Natural killer cell (primary cell): ENCODE data around the gene PTPRO. TPM values are rescaled to one million over a fixed set of nuclear protein-coding genes. Genes with fewer than 3 reads are reported as not detected.

Experiments
- ATAC-seq, 3 donors: fragments of 150-1000 bp in 2 of 3; fragments of 200-7000 bp in 1 of 3; cut with Tn5 transposase; 1 replicate in 1 of 3; 2 replicates in 2 of 3; pipeline ENCODE4 v1.10.0; 2021; ENCODE audit warnings: mild to moderate bottlenecking in 2 of 3, moderate library complexity in 2 of 3
- DNase-seq, 2 donors: peaks; one replicate each; pipeline versions ENCODE4 v3.0.0 to v3.0.0-alpha.2; 2013 to 2021; ENCODE audit warnings: mixed read lengths in 1 of 2
- H3K27ac ChIP-seq: one replicate; pipeline ENCODE4 v1.5.1; 2013; ENCODE audit warnings: mild to moderate bottlenecking, low read length
- H3K27me3 ChIP-seq: one replicate; pipeline ENCODE4 v1.6.1; 2013; ENCODE audit warnings: low read length; ENCODE audit not compliant: control insufficient read depth, insufficient read depth
- H3K36me3 ChIP-seq: one replicate; pipeline ENCODE4 v1.6.1; 2013; ENCODE audit warnings: low read length; ENCODE audit not compliant: control insufficient read depth, insufficient read depth
- H3K4me1 ChIP-seq: one replicate; pipeline ENCODE4 v1.6.1; 2013; ENCODE audit warnings: low read length; ENCODE audit not compliant: control insufficient read depth, insufficient read depth
- H3K4me3 ChIP-seq: one replicate; pipeline ENCODE4 v1.5.1; 2013; ENCODE audit warnings: low read length
- H3K9me3 ChIP-seq: one replicate; pipeline ENCODE4 v1.6.1; 2013; ENCODE audit warnings: low read length; ENCODE audit not compliant: control insufficient read depth, insufficient read depth
- H3K27ac Mint-ChIP-seq, 2 donors: one replicate each; pipeline ENCODE4 v1.8.0; 2022; ENCODE audit warnings: mild to moderate bottlenecking in 2 of 2, mixed read lengths in 2 of 2, moderate library complexity in 1 of 2
- H3K27me3 Mint-ChIP-seq, 2 donors: one replicate each; pipeline ENCODE4 v1.8.0; 2022; ENCODE audit warnings: low read depth in 2 of 2, mixed read lengths in 2 of 2
- H3K36me3 Mint-ChIP-seq: one replicate; pipeline ENCODE4 v1.8.0; 2022; ENCODE audit warnings: mixed read lengths
- H3K4me1 Mint-ChIP-seq, 2 donors: one replicate each; pipeline ENCODE4 v1.8.0; 2022; ENCODE audit warnings: mixed read lengths in 2 of 2
- H3K4me3 Mint-ChIP-seq: one replicate; pipeline ENCODE4 v1.8.0; 2022; ENCODE audit warnings: mild to moderate bottlenecking, moderate library complexity, mixed read lengths
- H3K9me3 Mint-ChIP-seq, 2 donors: one replicate each; pipeline ENCODE4 v1.8.0; 2022; ENCODE audit warnings: mixed read lengths in 2 of 2
- WGBS: methylation state at CpG from one replicate; pipeline ENCODE4 v1.1.7; 2013; ENCODE audit warnings: missing lambda C conversion rate; ENCODE audit not compliant: insufficient coverage; 5-methylcytosine and 5-hydroxymethylcytosine counted together
- intact Hi-C: fragments of 100-400 bp; cut with micrococcal nuclease; formaldehyde crosslinking; loops from one replicate; pipeline ENCODE4 v1.14.2; 2022
- total RNA-seq, 4 donors: library from RNA; stranded (reverse); fragments of 120-200 nt in 1 of 4; gene quantifications; one replicate each; pipeline versions ENCODE4 v1.2.3 to v1.2.4, GENCODE V29; 2013 to 2022
- TF ChIP-seq, protein P1 (sequence below): fragments of 200-600 bp; IDR thresholded peaks from one replicate; pipeline ENCODE4 v1.8.0; 2022; ENCODE audit warnings: antibody characterized with exemption

PTPRO gene
- total RNA-seq, 3 donors from 2014 or later (not counting 1 experiment from before 2014, with no cell fraction given), result 0.29 to 1.2 (median 0.53) TPM

DNA sequence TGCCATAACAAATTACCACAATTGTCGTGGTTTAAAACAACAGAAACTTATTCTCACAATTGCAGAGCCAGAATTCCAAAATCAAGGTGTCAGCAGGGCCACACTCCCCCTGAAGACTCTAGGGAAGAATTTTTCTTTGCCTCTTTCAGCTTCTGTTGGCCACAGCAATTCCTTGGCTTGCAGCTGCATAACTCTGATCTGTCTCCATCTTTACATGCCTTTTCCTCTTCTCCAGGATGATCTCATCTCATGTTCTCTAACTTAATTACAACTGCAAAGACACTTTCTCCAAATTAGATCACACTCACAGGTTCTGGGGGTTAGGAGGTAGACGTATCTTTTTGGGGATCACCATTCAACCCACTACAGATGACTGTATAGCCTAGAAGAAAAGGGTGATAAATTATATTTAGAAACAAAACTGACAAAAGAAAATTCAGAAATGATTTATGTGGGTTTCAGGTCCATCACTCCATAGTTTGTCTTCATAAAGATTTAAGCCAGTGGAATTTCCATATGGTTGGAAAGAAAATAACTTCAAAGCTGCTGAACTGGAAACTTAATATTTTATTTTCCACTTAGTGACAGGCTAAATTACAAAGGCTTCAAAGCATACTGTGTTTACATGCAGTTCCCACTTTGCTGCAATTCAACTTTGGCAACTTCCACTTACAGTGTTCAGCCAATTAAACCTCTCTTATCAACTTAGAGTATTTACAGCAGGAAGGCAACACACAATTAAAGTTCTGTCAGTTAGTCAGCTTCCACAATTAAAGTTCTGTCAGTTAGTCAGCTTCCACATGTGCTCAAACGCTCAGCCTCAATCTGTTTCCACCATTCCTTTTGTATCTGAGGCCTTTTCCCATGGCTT, 253.6 kb downstream of the PTPRO start:
- peaks cover 2 to 29% of the 10 kb centered on the region in 2 donors for H3K27me3 Mint-ChIP-seq
- Histone ChIP-seq H3K36me3 (no peaks in the 10 kb centered on the region), H3K4me1 (peaks cover 4% of the 10 kb centered on the region), H3K4me3 (no peak overlapping the region), H3K9me3 (no peaks in the 10 kb centered on the region), H3K27me3 (no peaks in the 10 kb centered on the region), H3K27ac (no peak overlapping the region)
- H3K27ac Mint-ChIP-seq, result no peak overlapping the region
- H3K36me3 Mint-ChIP-seq, result no peaks in the 10 kb centered on the region
- intact Hi-C loops, result no loop called here
- 54% methylated on average over 2 of the region's 3 CpGs for WGBS
- TF ChIP-seq, protein P1, sequence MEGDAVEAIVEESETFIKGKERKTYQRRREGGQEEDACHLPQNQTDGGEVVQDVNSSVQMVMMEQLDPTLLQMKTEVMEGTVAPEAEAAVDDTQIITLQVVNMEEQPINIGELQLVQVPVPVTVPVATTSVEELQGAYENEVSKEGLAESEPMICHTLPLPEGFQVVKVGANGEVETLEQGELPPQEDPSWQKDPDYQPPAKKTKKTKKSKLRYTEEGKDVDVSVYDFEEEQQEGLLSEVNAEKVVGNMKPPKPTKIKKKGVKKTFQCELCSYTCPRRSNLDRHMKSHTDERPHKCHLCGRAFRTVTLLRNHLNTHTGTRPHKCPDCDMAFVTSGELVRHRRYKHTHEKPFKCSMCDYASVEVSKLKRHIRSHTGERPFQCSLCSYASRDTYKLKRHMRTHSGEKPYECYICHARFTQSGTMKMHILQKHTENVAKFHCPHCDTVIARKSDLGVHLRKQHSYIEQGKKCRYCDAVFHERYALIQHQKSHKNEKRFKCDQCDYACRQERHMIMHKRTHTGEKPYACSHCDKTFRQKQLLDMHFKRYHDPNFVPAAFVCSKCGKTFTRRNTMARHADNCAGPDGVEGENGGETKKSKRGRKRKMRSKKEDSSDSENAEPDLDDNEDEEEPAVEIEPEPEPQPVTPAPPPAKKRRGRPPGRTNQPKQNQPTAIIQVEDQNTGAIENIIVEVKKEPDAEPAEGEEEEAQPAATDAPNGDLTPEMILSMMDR, result no peak
- no peak overlapping the region for H3K4me3 Mint-ChIP-seq
- peaks cover 0 to 7% of the 10 kb centered on the region in 2 donors for H3K4me1 Mint-ChIP-seq
- ATAC-seq (no peak), DNase-seq (no peak)
- H3K9me3 Mint-ChIP-seq, result no peaks in the 10 kb centered on the region

GRCh38 chr12:15580431-15580830, 258.1 kb downstream of the PTPRO start:
- no peaks in the 10 kb centered on the region for H3K36me3 Mint-ChIP-seq
- intact Hi-C loops, result loop anchor here (10.0 kb wide), 1 partner anchor 306 kb away; no protein-coding TSS in a partner anchor
- no peak for ATAC-seq

GRCh38 chr12:15581006-15581405, 258.7 kb downstream of the PTPRO start:
- 96% methylated on average over 4 of the region's 6 CpGs for WGBS
- Mint-ChIP-seq H3K4me1 (no peaks in the 10 kb centered on the region), H3K36me3 (no peaks in the 10 kb centered on the region), H3K4me3 (no peak overlapping the region), H3K9me3 (no peaks in the 10 kb centered on the region), H3K27me3 (peaks cover 2 to 29% of the 10 kb centered on the region in 2 donors), H3K27ac (no peak overlapping the region)
- intact Hi-C loops, result loop anchor here (10.0 kb wide), 1 partner anchor 306 kb away; no protein-coding TSS in a partner anchor
- no peaks in the 10 kb centered on the region for H3K4me1 ChIP-seq
- DNase-seq (no peak), ATAC-seq (no peak)
- TF ChIP-seq, protein P1, result no peak
- H3K27me3 ChIP-seq, result no peaks in the 10 kb centered on the region
- no peaks in the 10 kb centered on the region for H3K36me3 ChIP-seq
- no peaks in the 10 kb centered on the region for H3K9me3 ChIP-seq
- no peak overlapping the region for H3K27ac ChIP-seq
- H3K4me3 ChIP-seq, result no peak overlapping the region

More at GRCh38 chr12:15580431-15580830, 258.1 kb downstream of the PTPRO start:
- no CpG with 5 or more reads among the region's 1 CpG for WGBS
- no peak overlapping the region for H3K27ac ChIP-seq
- H3K27me3 ChIP-seq, result no peaks in the 10 kb centered on the region
- Mint-ChIP-seq H3K4me3 (no peak overlapping the region), H3K27me3 (peaks cover 2 to 29% of the 10 kb centered on the region in 2 donors), H3K4me1 (no peaks in the 10 kb centered on the region), H3K9me3 (no peaks in the 10 kb centered on the region), H3K27ac (no peak overlapping the region)
- H3K9me3 ChIP-seq, result no peaks in the 10 kb centered on the region
- no peaks in the 10 kb centered on the region for H3K4me1 ChIP-seq
- H3K4me3 ChIP-seq, result no peak overlapping the region
- DNase-seq, result peak in 1 of 2 donors; percentile 56
- H3K36me3 ChIP-seq, result no peaks in the 10 kb centered on the region
- TF ChIP-seq, protein P1, result no peak
